Natural killer cell (primary cell): ENCODE results near the gene CAMSAP2. TPM values are rescaled to one million over a fixed set of nuclear protein-coding genes. Genes with fewer than 3 reads are reported as not detected.

Source experiments
- ATAC-seq, 3 donors: fragments of 150-1000 bp in 2 of 3; fragments of 200-7000 bp in 1 of 3; cut with Tn5 transposase; 1 replicate in 1 of 3; 2 replicates in 2 of 3; pipeline ENCODE4 v1.10.0; 2021; ENCODE audit warnings: mild to moderate bottlenecking in 2 of 3, moderate library complexity in 2 of 3
- DNase-seq, 2 donors: peaks; one replicate each; pipeline versions ENCODE4 v3.0.0 to v3.0.0-alpha.2; 2013 to 2021; ENCODE audit warnings: mixed read lengths in 1 of 2
- H3K27ac ChIP-seq: one replicate; pipeline ENCODE4 v1.5.1; 2013; ENCODE audit warnings: mild to moderate bottlenecking, low read length
- H3K27me3 ChIP-seq: one replicate; pipeline ENCODE4 v1.6.1; 2013; ENCODE audit warnings: low read length; ENCODE audit not compliant: control insufficient read depth, insufficient read depth
- H3K36me3 ChIP-seq: one replicate; pipeline ENCODE4 v1.6.1; 2013; ENCODE audit warnings: low read length; ENCODE audit not compliant: control insufficient read depth, insufficient read depth
- H3K4me1 ChIP-seq: one replicate; pipeline ENCODE4 v1.6.1; 2013; ENCODE audit warnings: low read length; ENCODE audit not compliant: control insufficient read depth, insufficient read depth
- H3K4me3 ChIP-seq: one replicate; pipeline ENCODE4 v1.5.1; 2013; ENCODE audit warnings: low read length
- H3K9me3 ChIP-seq: one replicate; pipeline ENCODE4 v1.6.1; 2013; ENCODE audit warnings: low read length; ENCODE audit not compliant: control insufficient read depth, insufficient read depth
- H3K27ac Mint-ChIP-seq, 2 donors: one replicate each; pipeline ENCODE4 v1.8.0; 2022; ENCODE audit warnings: mild to moderate bottlenecking in 2 of 2, mixed read lengths in 2 of 2, moderate library complexity in 1 of 2
- H3K27me3 Mint-ChIP-seq, 2 donors: one replicate each; pipeline ENCODE4 v1.8.0; 2022; ENCODE audit warnings: low read depth in 2 of 2, mixed read lengths in 2 of 2
- H3K36me3 Mint-ChIP-seq: one replicate; pipeline ENCODE4 v1.8.0; 2022; ENCODE audit warnings: mixed read lengths
- H3K4me1 Mint-ChIP-seq, 2 donors: one replicate each; pipeline ENCODE4 v1.8.0; 2022; ENCODE audit warnings: mixed read lengths in 2 of 2
- H3K4me3 Mint-ChIP-seq: one replicate; pipeline ENCODE4 v1.8.0; 2022; ENCODE audit warnings: mild to moderate bottlenecking, moderate library complexity, mixed read lengths
- H3K9me3 Mint-ChIP-seq, 2 donors: one replicate each; pipeline ENCODE4 v1.8.0; 2022; ENCODE audit warnings: mixed read lengths in 2 of 2
- CTCF ChIP-seq: fragments of 200-600 bp; IDR thresholded peaks from one replicate; pipeline ENCODE4 v1.8.0; 2022; ENCODE audit warnings: antibody characterized with exemption
- WGBS: methylation state at CpG from one replicate; pipeline ENCODE4 v1.1.7; 2013; ENCODE audit warnings: missing lambda C conversion rate; ENCODE audit not compliant: insufficient coverage; 5-methylcytosine and 5-hydroxymethylcytosine counted together
- intact Hi-C: fragments of 100-400 bp; cut with micrococcal nuclease; formaldehyde crosslinking; loops from one replicate; pipeline ENCODE4 v1.14.2; 2022
- total RNA-seq, 4 donors: library from RNA; stranded (reverse); fragments of 120-200 nt in 1 of 4; gene quantifications; one replicate each; pipeline versions ENCODE4 v1.2.3 to v1.2.4, GENCODE V29; 2013 to 2022

CAMSAP2 gene
- total RNA-seq, 3 donors from 2014 or later (not counting 1 experiment from before 2014, with no cell fraction given): 0.25 to 0.89 (median 0.50) TPM

- Histone ChIP-seq H3K27me3 (no peaks in the 10 kb centered on the region), H3K4me1 (no peaks in the 10 kb centered on the region), H3K9me3 (no peaks in the 10 kb centered on the region), H3K4me3 (no peak overlapping the region), H3K36me3 (no peaks in the 10 kb centered on the region), H3K27ac (no peak overlapping the region)
- Mint-ChIP-seq H3K27me3 (peaks cover 13 to 27% of the 10 kb centered on the region in 2 donors), H3K4me3 (no peak overlapping the region), H3K27ac (no peak overlapping the region), H3K9me3 (no peaks in the 10 kb centered on the region), H3K36me3 (peaks cover 7% of the 10 kb centered on the region), H3K4me1 (no peaks in the 10 kb centered on the region)
- ATAC-seq (no peak), DNase-seq (no peak)
- intact Hi-C loops: no loop called here
- WGBS: 83% methylated on average over 2 of the region's 3 CpGs
- TF ChIP-seq CTCF: no peak
These were observed 44.0 kb upstream of the CAMSAP2 start for GRCh38 chr1:200694738-200695137.

DNA sequence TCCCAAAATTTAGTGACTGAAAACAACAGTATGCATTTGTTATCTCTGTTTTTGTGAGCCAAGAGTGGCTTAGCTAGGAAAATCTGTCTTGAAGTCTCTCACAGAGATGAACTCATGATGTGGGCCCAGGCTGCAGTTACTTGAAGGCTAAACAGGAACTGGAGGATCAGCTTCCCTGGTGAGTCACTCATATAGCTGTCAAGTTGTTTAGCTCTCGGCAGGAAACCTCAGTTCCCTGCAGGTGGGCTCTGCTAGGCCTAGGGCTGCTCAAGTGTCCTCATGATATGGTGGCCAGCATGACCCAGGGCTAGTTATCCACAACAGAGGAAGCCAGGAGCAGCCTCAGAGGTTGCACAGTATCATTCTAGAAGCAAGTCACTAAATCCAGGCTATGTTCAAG lies 38.8 kb upstream of the CAMSAP2 start:
- Histone ChIP-seq H3K9me3 (no peaks in the 10 kb centered on the region), H3K27me3 (peaks cover 2% of the 10 kb centered on the region), H3K4me1 (no peaks in the 10 kb centered on the region), H3K36me3 (no peaks in the 10 kb centered on the region), H3K27ac (no peak overlapping the region), H3K4me3 (no peak overlapping the region)
- peaks cover 7% of the 10 kb centered on the region for H3K36me3 Mint-ChIP-seq
- no peak overlapping the region for H3K4me3 Mint-ChIP-seq
- no peaks in the 10 kb centered on the region for H3K4me1 Mint-ChIP-seq
- intact Hi-C loops: no loop called here
- no peak overlapping the region for H3K27ac Mint-ChIP-seq
- ATAC-seq: no peak
- no peak for DNase-seq
- H3K27me3 Mint-ChIP-seq: peaks cover 13 to 28% of the 10 kb centered on the region in 2 donors
- 13% methylated on average over 1 of the region's 1 CpG for WGBS
- TF ChIP-seq CTCF: no peak
- H3K9me3 Mint-ChIP-seq: no peaks in the 10 kb centered on the region

DNA sequence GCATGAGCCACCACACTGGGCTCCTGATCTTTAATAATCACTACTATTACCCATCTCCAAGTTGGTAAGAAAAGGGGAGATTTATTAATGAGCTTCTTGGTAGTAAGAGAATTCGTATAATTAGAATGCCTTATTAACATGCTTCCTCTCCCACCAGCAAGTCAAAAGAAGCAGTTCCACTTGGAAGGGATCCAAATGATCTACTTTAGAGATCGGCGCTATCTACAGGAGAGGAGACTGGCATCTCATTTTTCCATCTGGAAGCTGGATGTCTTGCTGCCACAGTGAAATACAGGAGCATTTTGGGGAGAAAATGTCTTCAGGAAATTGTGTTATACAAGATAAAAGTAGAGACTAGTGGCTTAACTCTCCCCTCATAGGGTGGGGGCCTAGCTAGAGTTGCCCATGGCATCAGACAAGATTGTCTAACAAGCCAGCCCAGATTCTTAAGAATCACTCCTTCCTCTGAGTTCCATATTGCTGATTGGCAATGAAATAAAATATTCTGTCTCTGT lies 33.6 kb upstream of the CAMSAP2 start:
- Mint-ChIP-seq H3K27me3 (peaks cover 0 to 9% of the 10 kb centered on the region in 2 donors), H3K9me3 (no peaks in the 10 kb centered on the region), H3K36me3 (no peaks in the 10 kb centered on the region), H3K27ac (no peak overlapping the region), H3K4me1 (peaks cover 0 to 4% of the 10 kb centered on the region in 2 donors), H3K4me3 (no peak overlapping the region)
- no peak overlapping the region for H3K4me3 ChIP-seq
- ATAC-seq (no peak), DNase-seq (no peak)
- H3K9me3 ChIP-seq: no peaks in the 10 kb centered on the region
- 74% methylated on average over 2 of the region's 3 CpGs for WGBS
- H3K27ac ChIP-seq: no peak overlapping the region
- H3K27me3 ChIP-seq: peaks cover 2% of the 10 kb centered on the region
- H3K4me1 ChIP-seq: no peaks in the 10 kb centered on the region
- no peaks in the 10 kb centered on the region for H3K36me3 ChIP-seq
- intact Hi-C loops: no loop called here
- TF ChIP-seq CTCF: no peak

DNA sequence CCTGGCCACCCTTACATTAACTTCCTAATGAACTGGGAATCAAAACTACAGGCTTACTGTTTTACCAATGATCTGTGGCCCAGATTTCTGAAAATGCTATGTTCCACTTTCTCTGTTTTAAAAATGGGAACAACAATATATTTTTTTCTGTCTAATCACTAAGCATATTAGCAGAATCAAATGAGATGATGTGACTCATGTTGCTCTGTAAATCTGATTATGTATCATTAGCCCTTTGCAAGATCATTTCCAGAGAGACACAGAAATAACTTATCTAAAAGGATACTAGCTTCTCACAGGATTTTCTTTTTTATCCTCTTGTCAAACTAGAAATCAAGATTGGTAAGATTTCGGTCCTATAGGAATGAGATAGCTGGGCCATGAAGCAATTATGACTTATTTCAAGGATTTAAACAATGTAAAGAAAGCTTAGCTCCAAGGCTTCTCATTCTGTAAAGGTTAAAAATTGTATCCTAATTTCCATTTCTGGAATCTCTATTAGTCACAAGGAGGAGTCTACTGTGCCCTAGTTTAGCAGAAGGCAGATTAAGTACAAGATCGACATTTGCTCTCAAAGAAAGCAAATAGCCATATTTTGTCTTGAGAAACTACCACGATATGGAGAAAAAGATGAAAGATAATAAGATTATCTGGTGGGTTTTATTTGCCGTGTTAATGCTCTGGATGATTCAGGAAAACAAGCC lies 32.4 kb upstream of the CAMSAP2 start:
- no peak for TF ChIP-seq CTCF
- H3K36me3 Mint-ChIP-seq: no peaks in the 10 kb centered on the region
- ATAC-seq: no peak
- no peak overlapping the region for H3K27ac Mint-ChIP-seq
- 93% methylated on average over 4 of the region's 4 CpGs for WGBS
- Histone ChIP-seq H3K36me3 (no peaks in the 10 kb centered on the region), H3K27ac (no peak overlapping the region), H3K9me3 (no peaks in the 10 kb centered on the region), H3K4me1 (no peaks in the 10 kb centered on the region), H3K4me3 (no peak overlapping the region), H3K27me3 (no peaks in the 10 kb centered on the region)
- H3K27me3 Mint-ChIP-seq: peaks cover 0 to 4% of the 10 kb centered on the region in 2 donors
- peaks cover 0 to 4% of the 10 kb centered on the region in 2 donors for H3K4me1 Mint-ChIP-seq
- intact Hi-C loops: no loop called here
- DNase-seq: no peak
- H3K9me3 Mint-ChIP-seq: no peaks in the 10 kb centered on the region
- no peak overlapping the region for H3K4me3 Mint-ChIP-seq
